Lung microvascular endothelial cell (primary cell): ENCODE data around the gene RANBP1. TPM values are rescaled to one million over a fixed set of nuclear protein-coding genes. Genes with fewer than 3 reads are reported as not detected.

ENCODE experiments used
- DNase-seq, 2 donors: peaks; one replicate each; pipeline versions ENCODE4 v3.0.0 to v3.0.0-alpha.2; 2010; ENCODE audit warnings: low read depth in 2 of 2
- total RNA-seq: library from RNA; depleted of rRNA; stranded (reverse); fragments of >200 nt; gene quantifications from 2 replicates; pipeline ENCODE4 v1.2.1, GENCODE V29; 2014

RANBP1 gene
- total RNA-seq, 1 donor from 2014 or later, result 99.2 TPM

DNA sequence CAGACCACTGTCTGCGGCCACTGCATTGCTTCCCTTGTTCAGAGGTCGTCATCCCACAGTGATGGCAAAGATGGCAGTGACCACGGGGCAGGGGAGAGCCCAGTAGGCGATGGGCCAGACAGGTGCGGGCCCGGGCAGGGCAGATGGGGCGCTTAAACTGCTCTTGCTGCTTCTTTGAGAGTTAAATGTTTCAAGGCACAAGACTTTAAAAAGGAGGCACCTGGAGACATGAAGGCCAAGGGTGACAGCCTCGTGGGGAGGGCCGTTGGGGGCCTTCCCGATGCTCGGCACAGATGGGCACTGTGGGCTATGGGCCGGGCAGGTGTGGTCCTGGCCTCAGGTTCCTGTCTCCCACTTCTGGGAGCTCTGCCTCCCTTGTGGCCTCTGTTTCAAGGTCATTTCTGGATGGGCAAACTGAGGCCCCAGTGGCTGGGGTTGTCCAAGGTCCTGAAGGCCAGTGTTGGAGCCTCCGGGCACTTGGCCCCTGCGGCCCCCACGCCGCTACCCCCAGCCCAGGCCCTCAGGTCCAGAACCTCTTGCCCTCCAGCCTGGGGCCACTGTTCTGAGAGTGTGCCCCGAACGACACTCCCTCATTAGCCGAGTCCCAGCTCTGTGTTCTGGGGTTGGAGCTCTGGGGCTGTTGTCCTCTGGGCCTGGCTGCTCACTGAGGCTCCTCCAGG is 51.9 kb downstream of the RANBP1 start:
- no peak for DNase-seq

DNA sequence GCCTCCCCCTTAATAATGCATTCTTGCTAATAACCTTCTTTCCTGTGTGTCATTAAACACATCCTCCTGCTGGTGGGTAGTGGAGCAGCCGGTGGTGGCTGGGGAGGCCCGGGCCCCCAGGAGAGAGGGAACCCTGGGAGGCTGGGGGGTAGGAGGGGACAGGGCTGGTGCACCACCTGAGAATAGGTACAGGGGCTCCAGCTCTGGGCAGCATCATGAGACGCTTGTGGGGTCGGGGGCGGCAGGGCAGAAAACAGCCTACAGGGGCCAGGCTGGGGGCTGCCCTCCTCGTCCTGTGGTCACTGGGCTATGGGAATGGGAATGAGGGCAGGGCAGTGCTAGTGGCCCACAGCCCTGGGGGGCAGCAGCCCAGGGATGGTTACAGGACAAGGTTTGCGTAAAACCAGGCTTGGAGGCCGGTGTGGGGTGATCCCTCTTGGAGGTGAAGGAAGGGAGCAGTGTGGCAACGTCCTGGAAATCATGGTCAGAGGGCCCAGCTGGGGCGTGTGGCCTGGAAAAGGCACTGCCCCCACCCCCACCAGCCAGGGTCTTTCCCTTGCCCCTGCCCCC is 53.4 kb downstream of the RANBP1 start:
- no peak for DNase-seq

DNA sequence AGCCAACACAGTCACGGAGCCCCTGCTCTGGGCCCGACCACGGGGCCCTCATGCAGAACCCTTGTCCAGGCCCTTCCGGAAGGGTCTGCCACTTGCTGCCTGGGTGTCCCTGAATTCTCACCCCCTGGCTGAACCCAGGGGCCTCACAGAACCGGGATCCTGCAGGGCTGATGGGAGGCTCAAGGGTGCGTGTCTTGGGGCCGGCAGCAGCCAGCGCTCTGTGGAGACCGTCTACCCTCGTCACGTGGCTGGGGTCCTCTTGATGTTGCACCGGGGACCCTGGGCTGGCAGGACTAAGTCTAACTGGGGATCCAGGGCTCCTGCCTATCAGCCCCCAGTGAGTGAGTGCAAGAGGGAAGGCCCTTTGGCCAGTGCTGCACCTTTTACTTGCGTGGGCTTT is 54.3 kb downstream of the RANBP1 start:
- no peak for DNase-seq

DNA sequence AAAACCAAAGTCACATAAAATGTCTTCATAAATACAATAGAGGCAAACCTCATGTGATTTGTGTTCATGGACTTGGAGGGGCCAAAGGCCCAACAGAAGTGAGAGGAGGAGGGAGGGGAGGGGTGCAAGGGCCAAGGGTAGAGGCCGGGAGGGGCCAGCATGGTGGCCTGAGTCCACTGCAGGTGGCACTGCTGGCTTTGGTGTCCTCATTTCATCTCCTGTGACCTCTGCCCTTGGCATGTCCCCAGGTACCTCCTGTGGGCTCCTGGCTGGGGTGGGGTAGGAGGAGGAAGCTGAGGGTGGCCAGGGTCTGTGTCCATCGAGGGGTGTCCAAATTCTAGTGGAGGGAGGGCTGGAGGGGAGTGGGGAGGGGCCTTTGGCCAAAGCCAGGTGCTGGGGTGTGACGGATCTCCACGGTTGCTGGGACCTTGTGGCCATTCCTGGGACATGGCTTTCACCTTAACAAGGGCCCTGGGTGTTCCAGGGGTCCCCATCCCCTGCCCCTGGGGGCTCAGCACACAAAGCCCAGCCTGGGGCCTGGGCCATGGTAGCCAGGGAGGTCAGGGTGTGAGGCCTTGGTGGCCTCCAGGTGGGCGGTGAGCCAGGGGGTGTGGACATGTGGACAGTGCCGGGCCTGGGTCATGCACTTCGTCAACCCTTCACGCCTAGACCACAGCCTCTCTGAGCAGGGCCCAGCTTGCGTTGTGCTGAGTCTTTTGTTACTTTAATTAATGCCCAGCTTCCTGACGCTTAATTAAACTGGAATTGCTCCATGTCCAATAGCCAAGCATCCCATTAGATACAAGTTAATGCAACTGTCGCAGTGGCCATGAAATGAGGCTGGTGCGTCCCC is 55.6 kb downstream of the RANBP1 start:
- DNase-seq, result no peak

DNA sequence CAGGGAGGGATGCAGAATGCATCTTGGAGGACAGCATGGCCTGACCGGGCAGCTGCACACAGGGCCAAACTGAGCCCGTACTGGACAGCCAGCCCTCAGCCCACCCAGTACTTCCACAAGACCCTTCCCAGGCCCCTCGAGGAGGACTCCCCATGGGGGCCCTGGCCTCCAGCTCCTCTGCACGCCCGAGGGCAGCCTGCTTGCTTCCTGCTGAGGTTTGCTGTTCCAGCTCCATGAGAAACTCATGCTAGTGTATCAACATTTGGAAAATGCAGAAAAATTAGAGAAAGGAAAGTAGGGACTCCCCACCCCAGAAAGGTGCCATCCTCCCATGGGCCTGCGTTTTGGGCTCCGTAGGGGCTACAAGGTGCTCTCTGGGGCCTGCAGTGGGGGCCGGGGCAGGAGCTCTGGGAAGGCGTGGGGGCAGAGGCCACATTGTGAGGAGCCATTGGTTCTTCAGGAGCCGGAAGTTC is 56.3 kb downstream of the RANBP1 start:
- DNase-seq, result no peak

DNA sequence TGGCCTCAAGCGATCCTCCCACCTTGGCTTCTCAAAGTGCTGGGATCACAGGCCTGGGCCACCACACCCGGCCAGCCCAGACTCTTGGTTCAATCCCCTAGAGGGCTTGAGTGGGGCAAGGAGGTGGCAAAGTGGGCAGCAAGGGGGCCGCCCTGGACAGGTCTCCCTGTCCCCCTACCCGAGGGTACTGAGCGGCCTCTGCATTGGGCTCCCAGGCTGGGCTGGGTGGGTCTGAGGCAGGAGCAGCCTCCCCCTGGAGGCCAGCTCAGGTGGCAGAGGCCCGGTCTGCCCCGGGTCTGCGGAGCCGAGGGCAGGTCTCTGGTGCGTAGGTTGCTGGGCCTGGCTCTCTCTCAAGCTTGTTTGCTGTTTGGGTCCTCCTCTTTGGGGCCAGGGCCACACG is 57.3 kb downstream of the RANBP1 start:
- no peak for DNase-seq

DNA sequence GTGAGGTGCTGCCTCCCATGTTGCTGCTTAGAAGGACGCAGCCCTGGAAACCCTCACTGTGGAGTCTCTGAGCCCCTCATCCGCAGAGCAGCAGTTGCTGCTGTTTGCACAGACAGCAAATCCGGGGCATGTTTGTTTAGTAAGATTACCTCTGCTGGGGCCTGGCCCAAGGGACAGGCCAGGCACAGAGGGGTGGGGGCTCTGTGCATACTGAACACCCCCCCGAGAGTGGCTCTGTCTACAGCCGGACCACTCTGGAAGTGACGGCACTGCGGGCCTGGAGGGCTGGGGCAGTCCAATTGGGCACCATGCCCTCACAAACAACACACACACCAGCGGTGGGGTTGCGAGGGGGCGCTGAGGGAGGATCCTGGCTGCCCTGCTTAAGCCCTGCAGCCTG is 57.9 kb downstream of the RANBP1 start:
- no peak for DNase-seq

DNA sequence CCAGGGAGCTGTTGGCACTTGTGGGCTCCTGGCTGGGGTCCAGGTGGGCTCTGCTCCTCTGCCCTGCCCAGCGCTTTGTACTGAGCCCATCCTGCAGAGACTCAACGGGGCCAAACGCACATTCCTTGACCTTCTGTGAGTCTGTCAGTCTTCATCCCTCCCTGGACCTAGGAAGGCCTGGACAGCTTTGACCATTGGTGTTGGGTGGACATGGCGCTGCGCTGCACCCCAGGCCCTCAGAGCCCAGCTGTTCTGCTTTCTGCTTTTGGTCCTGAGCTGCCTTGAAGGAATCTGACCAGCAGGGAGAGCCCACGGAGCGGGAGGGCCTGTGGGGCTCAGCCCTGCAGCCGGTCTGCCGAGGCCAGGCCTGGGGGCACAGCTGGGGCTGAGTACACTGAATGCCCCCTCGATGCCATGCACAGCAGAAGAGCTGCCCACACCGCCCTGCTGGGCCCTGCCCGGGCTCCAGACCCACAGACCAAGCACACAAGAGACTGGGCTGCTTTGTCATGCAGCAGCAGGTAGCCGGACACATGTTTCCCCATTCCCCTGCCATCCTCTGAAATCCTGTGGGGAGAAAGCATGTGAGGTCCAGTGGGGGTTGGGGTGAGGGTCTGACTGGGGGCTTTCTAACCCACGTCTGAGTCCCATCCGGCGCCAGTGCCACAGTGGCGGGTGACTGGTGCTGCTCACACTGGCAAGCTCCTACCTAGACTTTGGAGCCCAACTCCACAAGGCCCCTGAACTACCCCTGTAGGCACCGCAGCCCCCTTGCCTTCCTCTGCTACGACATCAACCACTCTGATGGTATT is 59.1 kb downstream of the RANBP1 start:
- DNase-seq, result no peak

DNA sequence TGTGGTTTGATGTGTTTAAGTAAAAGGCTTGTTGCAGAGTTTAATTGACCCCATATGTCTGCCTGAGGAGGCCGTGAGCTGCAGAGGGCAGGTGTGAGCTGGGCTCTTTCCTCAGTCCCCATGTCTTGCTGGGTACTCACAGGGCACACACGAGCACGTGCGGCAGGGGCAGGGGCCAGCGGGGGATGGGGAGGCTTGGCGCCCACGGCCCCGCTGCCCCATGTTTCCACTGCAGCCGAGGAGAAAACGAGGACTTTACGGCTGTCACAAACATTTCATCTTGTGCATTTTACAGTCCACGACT is 59.6 kb downstream of the RANBP1 start:
- DNase-seq, result peak in 1 of 2 donors; percentile 12

DNA sequence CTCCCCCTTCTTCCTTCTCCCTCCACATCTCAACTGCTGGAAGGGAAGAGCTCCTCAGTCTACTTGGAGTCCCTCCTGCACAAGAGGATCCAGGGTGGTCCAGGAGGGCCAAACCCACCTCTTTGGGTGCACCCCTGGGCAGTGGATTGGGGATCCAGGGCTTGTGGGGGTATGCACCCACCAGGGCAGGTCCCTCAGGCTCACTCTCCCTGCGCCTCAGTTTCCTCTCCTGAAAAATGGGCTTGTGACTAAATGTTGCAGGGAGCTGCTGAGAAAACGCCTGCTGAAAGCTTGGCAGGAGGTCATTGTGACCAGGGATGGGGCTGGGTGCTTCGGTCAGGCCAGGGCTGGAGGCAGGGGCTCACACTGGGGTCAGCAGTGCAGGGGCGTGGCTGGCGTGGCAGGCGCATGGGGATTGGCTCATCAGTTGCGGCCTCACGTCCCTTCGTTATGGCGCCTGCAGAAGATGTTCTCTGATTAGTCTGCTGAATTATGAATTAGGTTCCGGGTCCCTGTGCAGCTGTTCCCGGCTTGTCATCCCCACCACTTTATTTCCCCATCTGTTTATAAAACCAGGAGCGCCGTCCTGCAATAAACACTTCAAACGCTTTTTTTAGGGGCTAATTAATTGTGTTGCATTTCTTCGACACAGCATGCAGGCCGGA is 60.6 kb downstream of the RANBP1 start:
- no peak for DNase-seq

Other genes starting within 250 kb of the RANBP1 start
- 222 and 628 TPM in 2 replicates for gene COMT, start 174.3 kb upstream of the RANBP1 start, total RNA-seq
- 55.6 and 63.5 TPM in 2 replicates for gene TXNRD2, start 174.3 kb upstream of the RANBP1 start, total RNA-seq
- gene ARVCF, start 99.3 kb upstream of the RANBP1 start, total RNA-seq, result 46.0 and 72.0 TPM in 2 replicates
- 42.3 and 46.8 TPM in 2 replicates for gene TANGO2, start 95.0 kb upstream of the RANBP1 start, total RNA-seq
- gene DGCR8, start 35.9 kb upstream of the RANBP1 start, total RNA-seq, result 17.4 and 23.2 TPM in 2 replicates
- gene TRMT2A, start 1.1 kb downstream of the RANBP1 start, total RNA-seq, result 24.0 and 31.0 TPM in 2 replicates
- 2.8 and 4.2 TPM in 2 replicates for gene ZDHHC8, start 15.7 kb downstream of the RANBP1 start, total RNA-seq
- gene CCDC188, start 35.0 kb downstream of the RANBP1 start, total RNA-seq, result 3.5 and 3.6 TPM in 2 replicates
- 0.65 and 0.79 TPM in 2 replicates for gene RTN4R, start 152.2 kb downstream of the RANBP1 start, total RNA-seq
- gene DGCR6L, start 204.0 kb downstream of the RANBP1 start, total RNA-seq, result 41.6 and 47.6 TPM in 2 replicates